Psoas muscle (tissue), 8 donors: ENCODE data around the gene SMIM29. TPM values are rescaled to one million over a fixed set of nuclear protein-coding genes. Genes with fewer than 3 reads are reported as not detected.
A peak's percentile ranks its signal among the peaks of the same experiment; 100 is the strongest.

Experiments
- ATAC-seq, 4 donors: fragments of 200-7000 bp; cut with Tn5 transposase; one replicate each; pipeline ENCODE4 v1.9.1; 2020; ENCODE audit warnings: moderate library complexity in 3 of 4, mild to moderate bottlenecking in 2 of 4
- DNase-seq, 2 donors: peaks; one replicate each; pipeline ENCODE4 v3.0.0-alpha.2; 2020
- H3K27ac ChIP-seq: fragments of 200-600 bp; one replicate; pipeline ENCODE4 v1.8.0; 2022
- H3K27me3 ChIP-seq, 3 donors: fragments of 200-600 bp in 1 of 3; one replicate each; pipeline versions ENCODE4 v1.6.1 to v1.8.0; 2013 to 2022; ENCODE audit warnings: low read length in 2 of 3, mild to moderate bottlenecking in 2 of 3, moderate library complexity in 1 of 3; ENCODE audit not compliant: insufficient read depth in 3 of 3
- H3K36me3 ChIP-seq, 2 donors: fragments of 200-600 bp in 1 of 2; one replicate each; pipeline versions ENCODE4 v1.6.1 to v1.8.0; 2013 to 2022; ENCODE audit warnings: low read depth in 1 of 2, mild to moderate bottlenecking in 1 of 2, moderate library complexity in 1 of 2; ENCODE audit not compliant: insufficient read depth in 1 of 2
- H3K4me1 ChIP-seq: fragments of 200-600 bp; one replicate; pipeline ENCODE4 v1.8.0; 2022
- H3K4me3 ChIP-seq: fragments of 200-600 bp; one replicate; pipeline ENCODE4 v1.8.0; 2022; ENCODE audit warnings: mild to moderate bottlenecking
- H3K9me3 ChIP-seq: fragments of 200-600 bp; one replicate; pipeline ENCODE4 v1.8.0; 2022
- WGBS, 3 donors: extraction: QIAGEN DNeasy Blood & Tissue Kit; methylation state at CpG; one replicate each; pipeline versions ENCODE4 v1.1.6 to v1.1.7; 2013; 5-methylcytosine and 5-hydroxymethylcytosine counted together
- intact Hi-C, 2 donors: fragments of 100-400 bp; cut with DNase I; formaldehyde crosslinking; loops; one replicate each; pipeline versions ENCODE4 v1.11.0 to v1.14.2; 2022
- polyA plus RNA-seq, 3 donors: library from polyadenylated mRNA; stranded (reverse); fragments of 200-250 nt; gene quantifications; one replicate each; pipeline ENCODE4 v1.2.3, GENCODE V29; 2013
- total RNA-seq, 4 donors: library from RNA; stranded (reverse); fragmentation: NEBNext Ultra II Directional in 2 of 4; extraction: Animal tissue kit (Norgen Biotek cat#: 25700) in 2 of 4; gene quantifications; one replicate each; pipeline versions ENCODE4 v1.2.1 to v1.2.4, GENCODE V29; 2021 to 2023
- TF ChIP-seq, protein P1 (sequence below): fragments of 200-600 bp; IDR thresholded peaks from one replicate; pipeline ENCODE4 v1.8.0; 2022; ENCODE audit warnings: antibody characterized with exemption
- donor health status: healthy with polysubstance abuse.
- donor health status: DM: no; HTN: no; CAD: no; lungs with moderate emphysema.
- donor health status: Bipolar disorder and iron deficiency.
- donor health status: healthy.
- donor health status: DM: yes; HTN: yes; CAD: no.
- donor health status: DM: no; HTN: no; CAD: no.
- donor health status: DM: no; HTN: no; CAD: no.
- donor health status: DM: yes; HTN: yes; CAD: no.

SMIM29 gene
- total and polyA plus RNA-seq, 7 donors, result 14.4 to 100 (median 37.8) TPM

GRCh38 chr6:34276191-34276590 lies 27.4 kb upstream of the SMIM29 start:
- peaks cover 0 to 16% of the 10 kb centered on the region in 2 donors for H3K36me3 ChIP-seq
- no peak overlapping the region for H3K4me3 ChIP-seq
- no peaks in the 10 kb centered on the region for H3K9me3 ChIP-seq
- intact Hi-C loops, result loop anchor here in 1 of 2 donors (5.0 kb wide), 1 partner anchor 106 kb away; no protein-coding TSS in a partner anchor
- H3K4me1 ChIP-seq, result peaks cover 43% of the 10 kb centered on the region
- H3K27ac ChIP-seq, result peak overlapping the region; percentile 83
- TF ChIP-seq, protein P1, sequence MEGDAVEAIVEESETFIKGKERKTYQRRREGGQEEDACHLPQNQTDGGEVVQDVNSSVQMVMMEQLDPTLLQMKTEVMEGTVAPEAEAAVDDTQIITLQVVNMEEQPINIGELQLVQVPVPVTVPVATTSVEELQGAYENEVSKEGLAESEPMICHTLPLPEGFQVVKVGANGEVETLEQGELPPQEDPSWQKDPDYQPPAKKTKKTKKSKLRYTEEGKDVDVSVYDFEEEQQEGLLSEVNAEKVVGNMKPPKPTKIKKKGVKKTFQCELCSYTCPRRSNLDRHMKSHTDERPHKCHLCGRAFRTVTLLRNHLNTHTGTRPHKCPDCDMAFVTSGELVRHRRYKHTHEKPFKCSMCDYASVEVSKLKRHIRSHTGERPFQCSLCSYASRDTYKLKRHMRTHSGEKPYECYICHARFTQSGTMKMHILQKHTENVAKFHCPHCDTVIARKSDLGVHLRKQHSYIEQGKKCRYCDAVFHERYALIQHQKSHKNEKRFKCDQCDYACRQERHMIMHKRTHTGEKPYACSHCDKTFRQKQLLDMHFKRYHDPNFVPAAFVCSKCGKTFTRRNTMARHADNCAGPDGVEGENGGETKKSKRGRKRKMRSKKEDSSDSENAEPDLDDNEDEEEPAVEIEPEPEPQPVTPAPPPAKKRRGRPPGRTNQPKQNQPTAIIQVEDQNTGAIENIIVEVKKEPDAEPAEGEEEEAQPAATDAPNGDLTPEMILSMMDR, result no peak
- DNase-seq, result no peak
- ATAC-seq, result peak; percentile 20 to 50 (median 39)
- 52 to 84% (median 59%) methylated on average over 5 of the region's 5 CpGs for WGBS, 3 donors
- H3K27me3 ChIP-seq, result no peaks in the 10 kb centered on the region

GRCh38 chr6:34275128-34275804 lies 26.5 kb upstream of the SMIM29 start:
- TF ChIP-seq, protein P1, result no peak
- intact Hi-C loops, result loop anchor here in 1 of 2 donors (5.0 kb wide), 1 partner anchor 107 kb away; no protein-coding TSS in a partner anchor
- Histone ChIP-seq H3K9me3 (no peaks in the 10 kb centered on the region), H3K36me3 (peaks cover 0 to 11% of the 10 kb centered on the region in 2 donors), H3K4me1 (peaks cover 43% of the 10 kb centered on the region), H3K27me3 (no peaks in the 10 kb centered on the region), H3K27ac (peak overlapping the region; percentile 21), H3K4me3 (no peak overlapping the region)
- no peak for ATAC-seq
- 63 to 70% (median 67%) methylated on average over 3 of the region's 3 CpGs for WGBS, 3 donors
- no peak for DNase-seq

DNA sequence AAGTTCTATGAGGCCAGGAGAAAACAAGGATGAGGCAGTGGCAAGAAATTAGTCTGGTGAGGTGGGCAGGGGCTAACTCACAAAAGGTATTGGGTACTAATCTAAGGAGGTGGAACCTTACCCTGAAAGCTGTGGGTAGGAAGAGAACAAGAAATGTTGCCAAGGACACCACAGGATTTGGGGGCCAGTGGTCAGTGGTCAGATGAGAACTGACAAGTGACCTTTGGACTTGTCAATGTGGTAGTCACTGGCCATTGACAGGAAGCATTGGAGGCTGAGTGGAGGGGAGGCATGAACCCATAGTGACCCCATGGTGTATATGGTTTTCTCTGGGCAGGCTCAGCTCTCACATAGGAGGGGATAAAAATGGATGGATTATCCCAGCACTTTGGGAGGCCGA lies 25.3 kb upstream of the SMIM29 start:
- no peak overlapping the region for H3K4me3 ChIP-seq
- DNase-seq (no peak), ATAC-seq (no peak)
- peaks cover 32% of the 10 kb centered on the region for H3K4me1 ChIP-seq
- TF ChIP-seq, protein P1, result no peak
- H3K27ac ChIP-seq, result no peak overlapping the region
- WGBS, 3 donors, result 94 to 100% (median 98%) methylated on average over 1 of the region's 1 CpG
- no peaks in the 10 kb centered on the region for H3K9me3 ChIP-seq
- H3K27me3 ChIP-seq, result no peaks in the 10 kb centered on the region
- intact Hi-C loops, result no loop called here
- no peaks in the 10 kb centered on the region for H3K36me3 ChIP-seq

DNA sequence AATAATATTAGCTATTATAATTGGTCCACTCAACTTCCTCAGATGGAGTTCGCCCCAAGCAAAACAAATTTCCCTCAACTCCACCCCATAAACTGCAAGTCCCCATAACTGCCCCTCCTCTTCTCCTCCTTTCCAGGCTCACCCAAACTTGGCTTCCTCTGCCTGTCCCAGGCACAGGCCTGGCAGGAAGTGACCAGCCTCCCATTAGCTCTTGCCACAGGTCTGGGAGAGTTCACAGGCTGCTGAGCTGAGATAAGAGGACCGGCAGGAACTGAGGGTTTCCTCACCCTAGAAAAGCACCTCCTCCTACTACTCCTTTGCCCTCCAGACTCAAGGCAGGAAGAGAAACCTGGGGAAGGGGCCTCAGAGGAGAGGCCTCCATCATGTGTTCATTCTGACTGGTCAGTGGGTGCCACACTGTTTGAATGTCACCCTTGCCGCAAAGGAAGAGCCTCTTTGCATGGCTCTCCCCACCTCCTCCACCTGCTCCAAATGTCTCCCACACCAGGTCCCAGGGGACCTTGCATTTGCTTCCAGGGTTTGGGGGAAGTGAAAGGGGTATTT lies 24.5 kb upstream of the SMIM29 start:
- intact Hi-C loops, result no loop called here
- peaks cover 24% of the 10 kb centered on the region for H3K4me1 ChIP-seq
- TF ChIP-seq, protein P1, result no peak
- H3K4me3 ChIP-seq, result no peak overlapping the region
- H3K36me3 ChIP-seq, result no peaks in the 10 kb centered on the region
- ATAC-seq (no peak), DNase-seq (peak; percentile 34 to 65)
- H3K27me3 ChIP-seq, result no peaks in the 10 kb centered on the region
- H3K27ac ChIP-seq, result no peak overlapping the region
- 76 to 80% (median 77%) methylated on average over 3 of the region's 3 CpGs for WGBS, 3 donors
- no peaks in the 10 kb centered on the region for H3K9me3 ChIP-seq
